ENCODE data around the gene TBXAS1. TPM values are rescaled to one million over a fixed set of nuclear protein-coding genes. Genes with fewer than 3 reads are reported as not detected.

The TBXAS1 gene
- total RNA-seq, 1 donor from 2014 or later: 1.3 TPM

GRCh38 chr7:139866047-139866837 lies 37.2 kb downstream of the TBXAS1 start:
- no peak overlapping the region for H3K4me3 Mint-ChIP-seq (ENCODE audit: unreplicated experiment)
- DNase-seq (ENCODE audit: low spot score): no peak
- H3K36me3 Mint-ChIP-seq (ENCODE audit: low read depth, unreplicated experiment): no peaks in the 10 kb centered on the region
- no peaks in the 10 kb centered on the region for H3K27me3 Mint-ChIP-seq (ENCODE audit: unreplicated experiment)
- no peak for TF ChIP-seq CTCF (IDR thresholded peaks at IDR 0.05; ENCODE audit: unreplicated experiment)
- H3K9me3 Mint-ChIP-seq (ENCODE audit: unreplicated experiment): peaks cover 4% of the 10 kb centered on the region
- H3K4me1 Mint-ChIP-seq (ENCODE audit: unreplicated experiment): peaks cover 1% of the 10 kb centered on the region
- no peak overlapping the region for H3K27ac Mint-ChIP-seq (ENCODE audit: unreplicated experiment)

- no peak for DNase-seq (ENCODE audit: low spot score)
- H3K4me3 Mint-ChIP-seq (ENCODE audit: unreplicated experiment): no peak overlapping the region
- no peaks in the 10 kb centered on the region for H3K36me3 Mint-ChIP-seq (ENCODE audit: low read depth, unreplicated experiment)
- H3K4me1 Mint-ChIP-seq (ENCODE audit: unreplicated experiment): peaks cover 8% of the 10 kb centered on the region
- no peak for TF ChIP-seq CTCF (IDR thresholded peaks at IDR 0.05; ENCODE audit: unreplicated experiment)
- peaks cover 4% of the 10 kb centered on the region for H3K9me3 Mint-ChIP-seq (ENCODE audit: unreplicated experiment)
- no peaks in the 10 kb centered on the region for H3K27me3 Mint-ChIP-seq (ENCODE audit: unreplicated experiment)
- H3K27ac Mint-ChIP-seq (ENCODE audit: unreplicated experiment): no peak overlapping the region
Measured at GRCh38 chr7:139867847-139868246, 38.8 kb downstream of the TBXAS1 start.

GRCh38 chr7:139869886-139870285 lies 40.8 kb downstream of the TBXAS1 start:
- TF ChIP-seq CTCF (IDR thresholded peaks at IDR 0.05; ENCODE audit: unreplicated experiment): no peak
- peaks cover 2% of the 10 kb centered on the region for H3K27me3 Mint-ChIP-seq (ENCODE audit: unreplicated experiment)
- no peak overlapping the region for H3K4me3 Mint-ChIP-seq (ENCODE audit: unreplicated experiment)
- no peak overlapping the region for H3K27ac Mint-ChIP-seq (ENCODE audit: unreplicated experiment)
- peaks cover 2% of the 10 kb centered on the region for H3K9me3 Mint-ChIP-seq (ENCODE audit: unreplicated experiment)
- DNase-seq (ENCODE audit: low spot score): no peak
- H3K36me3 Mint-ChIP-seq (ENCODE audit: low read depth, unreplicated experiment): no peaks in the 10 kb centered on the region
- peaks cover 18% of the 10 kb centered on the region for H3K4me1 Mint-ChIP-seq (ENCODE audit: unreplicated experiment)

GRCh38 chr7:139870380-139870779 lies 41.3 kb downstream of the TBXAS1 start:
- no peak for DNase-seq (ENCODE audit: low spot score)
- no peak overlapping the region for H3K27ac Mint-ChIP-seq (ENCODE audit: unreplicated experiment)

More at GRCh38 chr7:139870380-139870779, 41.3 kb downstream of the TBXAS1 start:
- no peak overlapping the region for H3K4me3 Mint-ChIP-seq (ENCODE audit: unreplicated experiment)
- peaks cover 18% of the 10 kb centered on the region for H3K4me1 Mint-ChIP-seq (ENCODE audit: unreplicated experiment)
- peaks cover 2% of the 10 kb centered on the region for H3K27me3 Mint-ChIP-seq (ENCODE audit: unreplicated experiment)
- no peak for TF ChIP-seq CTCF (IDR thresholded peaks at IDR 0.05; ENCODE audit: unreplicated experiment)
- H3K36me3 Mint-ChIP-seq (ENCODE audit: low read depth, unreplicated experiment): no peaks in the 10 kb centered on the region
- no peaks in the 10 kb centered on the region for H3K9me3 Mint-ChIP-seq (ENCODE audit: unreplicated experiment)
